IgD-negative memory B cell (primary cell): ENCODE results near the gene CYTL1. TPM values are rescaled to one million over a fixed set of nuclear protein-coding genes. Genes with fewer than 3 reads are reported as not detected.
A peak's percentile ranks its signal among the peaks of the same experiment; 100 is the strongest.
"Not testable (repeated sequence)": the region's sequence is repeated elsewhere in the genome, so short reads cannot be mapped to it uniquely, and the experiment has no call there.

Experiments
- H3K27ac Mint-ChIP-seq, 3 donors: one replicate each; pipeline ENCODE4 v1.8.0; 2020 to 2022; ENCODE audit warnings: mild to moderate bottlenecking in 3 of 3, mixed read lengths in 3 of 3, moderate library complexity in 1 of 3
- H3K27me3 Mint-ChIP-seq: one replicate; pipeline ENCODE4 v1.8.0; 2021; ENCODE audit warnings: mixed read lengths
- H3K36me3 Mint-ChIP-seq: one replicate; pipeline ENCODE4 v1.8.0; 2020; ENCODE audit warnings: mild to moderate bottlenecking, mixed read lengths
- H3K4me1 Mint-ChIP-seq, 3 donors: one replicate each; pipeline ENCODE4 v1.8.0; 2020 to 2022; ENCODE audit warnings: mixed read lengths in 3 of 3, mild to moderate bottlenecking in 1 of 3
- H3K4me3 Mint-ChIP-seq, 4 donors: one replicate each; pipeline ENCODE4 v1.8.0; 2020 to 2022; ENCODE audit warnings: mild to moderate bottlenecking in 4 of 4, mixed read lengths in 4 of 4, moderate library complexity in 3 of 4
- H3K9me3 Mint-ChIP-seq, 3 donors: one replicate each; pipeline ENCODE4 v1.8.0; 2020 to 2021; ENCODE audit warnings: mixed read lengths in 3 of 3, mild to moderate bottlenecking in 1 of 3
- polyA plus RNA-seq: library from polyadenylated mRNA; unstranded; fragments of 300-500 nt; fragmentation: Illumina TruSeq; gene quantifications from one replicate; pipeline ENCODE4 v1.2.3, GENCODE V29; 2021

Gene CYTL1, protein sequence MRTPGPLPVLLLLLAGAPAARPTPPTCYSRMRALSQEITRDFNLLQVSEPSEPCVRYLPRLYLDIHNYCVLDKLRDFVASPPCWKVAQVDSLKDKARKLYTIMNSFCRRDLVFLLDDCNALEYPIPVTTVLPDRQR
- not detected for polyA plus RNA-seq

DNA sequence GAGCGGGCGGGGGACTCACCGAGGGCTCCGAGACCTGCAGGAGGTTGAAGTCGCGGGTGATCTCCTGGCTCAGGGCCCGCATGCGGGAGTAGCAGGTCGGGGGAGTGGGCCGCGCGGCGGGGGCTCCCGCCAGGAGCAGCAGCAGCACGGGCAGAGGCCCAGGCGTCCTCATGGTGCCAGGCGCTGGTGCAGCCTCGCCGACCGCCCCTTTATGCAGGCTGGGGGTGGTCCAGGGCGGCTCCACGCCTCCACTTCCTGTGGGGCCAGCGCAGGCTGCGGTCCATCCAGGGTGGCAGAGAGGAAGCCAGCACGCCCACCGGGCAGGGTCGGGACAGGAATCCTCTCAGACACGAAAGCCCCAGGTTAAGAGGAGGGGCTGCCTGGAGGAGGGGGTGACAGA lies at the start of gene CYTL1:
Gene CYTL1, minus strand, starts transcription at position 185 of the 400 bp plus-strand sequence. Its CDS starts 13 bp downstream, at position 172.
- Mint-ChIP-seq H3K9me3 (peaks cover 0 to 8% (median 1%) of the 10 kb centered on the region in 3 donors), H3K4me1 (no peaks in the 10 kb centered on the region), H3K27me3 (peaks cover 15% of the 10 kb centered on the region), H3K36me3 (no peaks in the 10 kb centered on the region), H3K4me3 (no peak within 1 kb of the TSS), H3K27ac (no peak within 1 kb of the TSS)

DNA sequence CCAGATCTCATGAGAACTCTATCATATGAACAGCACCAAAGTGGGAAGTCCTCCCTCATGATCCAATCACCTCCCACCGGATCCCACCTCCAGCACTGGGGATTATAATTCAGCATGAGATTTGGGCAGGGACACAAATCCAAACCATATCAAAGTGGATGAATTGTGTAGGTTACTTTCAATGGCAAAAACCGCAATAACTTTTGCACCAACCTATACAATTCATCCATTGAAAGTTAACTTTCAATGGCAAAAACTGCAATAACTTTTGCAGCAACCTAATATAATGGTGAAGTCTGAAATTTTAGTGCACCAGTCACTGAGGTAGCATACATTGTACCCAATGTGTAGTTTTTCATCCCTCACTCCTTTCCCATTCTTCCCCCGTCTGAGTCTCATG lies 48.6 kb upstream of the CYTL1 start:
- H3K27me3 Mint-ChIP-seq, result peaks cover 2% of the 10 kb centered on the region
- H3K4me1 Mint-ChIP-seq, result no peaks in the 10 kb centered on the region
- H3K4me3 Mint-ChIP-seq, result no peak overlapping the region
- no peak overlapping the region for H3K27ac Mint-ChIP-seq
- peaks cover 0 to 19% (median 6%) of the 10 kb centered on the region in 3 donors for H3K9me3 Mint-ChIP-seq
- peaks cover 2% of the 10 kb centered on the region for H3K36me3 Mint-ChIP-seq

DNA sequence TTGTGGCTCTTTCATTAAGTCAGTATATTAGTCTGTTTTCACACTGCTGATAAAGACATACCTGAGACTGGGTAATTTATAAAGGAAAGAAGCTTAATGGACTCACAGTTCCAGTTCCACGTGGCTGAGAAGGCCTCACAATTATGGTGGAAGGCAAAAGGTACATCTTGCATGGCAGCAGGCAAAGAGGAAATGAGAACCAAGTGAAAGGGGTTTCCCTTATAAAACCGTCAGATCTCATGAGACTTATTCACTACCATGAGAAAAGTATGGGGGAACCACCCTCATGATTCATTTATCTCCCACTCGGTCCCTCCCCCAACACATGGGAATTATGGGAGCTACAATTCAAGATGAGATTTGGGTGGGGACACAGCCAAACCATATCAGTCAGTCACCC lies 47.7 kb upstream of the CYTL1 start:
- H3K36me3 Mint-ChIP-seq, H3K4me3 Mint-ChIP-seq, H3K27me3 Mint-ChIP-seq, H3K27ac Mint-ChIP-seq, H3K4me1 Mint-ChIP-seq: not testable (repeated sequence)
- H3K9me3 Mint-ChIP-seq, result peaks cover 2 to 19% (median 8%) of the 10 kb centered on the region in 3 donors

DNA sequence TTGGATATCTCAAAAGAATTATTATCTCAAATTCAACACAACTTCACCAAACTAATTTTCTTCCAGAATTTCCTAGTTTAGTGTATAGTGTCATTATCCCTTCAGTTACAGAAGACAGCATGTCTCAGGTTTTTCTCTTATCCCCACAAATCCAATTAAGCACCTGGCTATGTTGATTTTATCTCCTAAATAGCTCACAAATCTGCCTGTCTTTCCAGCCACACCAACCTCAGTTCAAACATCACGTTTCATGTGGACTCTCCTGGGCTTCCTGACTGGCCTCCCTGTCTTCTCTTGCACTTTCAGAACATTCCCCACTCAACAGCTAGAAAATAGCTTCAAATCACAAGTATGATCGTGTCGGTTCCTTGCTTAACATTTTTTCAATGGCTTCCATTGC lies 46.8 kb upstream of the CYTL1 start:
- H3K27me3 Mint-ChIP-seq, result peaks cover 2% of the 10 kb centered on the region
- H3K4me3 Mint-ChIP-seq, result no peak overlapping the region
- peaks cover 4% of the 10 kb centered on the region for H3K36me3 Mint-ChIP-seq
- no peak overlapping the region for H3K27ac Mint-ChIP-seq
- no peaks in the 10 kb centered on the region for H3K4me1 Mint-ChIP-seq
- H3K9me3 Mint-ChIP-seq, result peaks cover 2 to 19% (median 8%) of the 10 kb centered on the region in 3 donors

DNA sequence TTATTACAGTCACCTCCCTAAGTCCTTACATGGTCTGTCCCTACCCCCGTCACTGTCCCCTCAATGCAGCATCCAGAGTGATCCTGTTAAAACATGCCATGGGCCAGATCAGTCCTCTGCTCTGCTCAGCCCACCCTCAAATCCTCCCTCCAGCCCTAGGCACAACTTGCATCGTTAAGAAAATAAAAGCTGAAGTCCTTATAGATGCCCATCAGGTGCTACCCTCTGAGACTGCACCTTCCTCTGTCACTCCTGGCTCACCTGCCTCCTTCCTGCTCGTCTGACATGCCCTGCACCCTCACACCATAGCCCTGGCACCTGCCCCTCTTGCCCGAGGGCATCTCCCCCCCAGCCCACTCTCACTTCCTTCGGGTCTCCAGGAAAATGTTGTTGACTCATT lies 36.2 kb upstream of the CYTL1 start:
- Mint-ChIP-seq H3K4me1 (peaks cover 0 to 5% (median 3%) of the 10 kb centered on the region in 3 donors), H3K27ac (peak overlapping the region in 1 of 3 donors; percentile 9), H3K27me3 (peaks cover 26% of the 10 kb centered on the region), H3K9me3 (peaks cover 0 to 3% (median 0%) of the 10 kb centered on the region in 3 donors), H3K36me3 (no peaks in the 10 kb centered on the region), H3K4me3 (no peak overlapping the region)

DNA sequence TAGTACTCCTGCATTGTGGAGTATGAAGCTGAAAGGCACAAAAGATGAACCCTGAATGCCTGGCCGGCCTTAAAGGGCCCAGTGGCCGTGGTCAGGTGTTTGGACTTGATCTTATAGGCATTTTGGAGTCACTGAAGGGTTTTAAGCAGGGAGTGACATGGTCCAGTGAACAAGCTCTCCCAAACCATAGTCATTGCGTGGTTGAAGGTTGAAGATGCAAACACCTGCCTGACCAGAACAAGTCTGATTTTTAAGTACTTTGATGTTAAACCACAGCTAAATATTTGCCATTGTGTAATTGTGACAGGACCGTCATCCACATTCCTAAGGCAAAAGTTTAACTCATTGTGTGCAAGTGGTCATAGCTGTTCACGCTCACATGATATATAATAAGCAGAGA lies 35.3 kb upstream of the CYTL1 start:
- peaks cover 0 to 5% (median 5%) of the 10 kb centered on the region in 3 donors for H3K4me1 Mint-ChIP-seq
- H3K27ac Mint-ChIP-seq, result no peak overlapping the region
- H3K27me3 Mint-ChIP-seq, result peaks cover 33% of the 10 kb centered on the region
- peaks cover 0 to 3% (median 0%) of the 10 kb centered on the region in 3 donors for H3K9me3 Mint-ChIP-seq
- peak overlapping the region in 1 of 4 donors; percentile 17 for H3K4me3 Mint-ChIP-seq
- no peaks in the 10 kb centered on the region for H3K36me3 Mint-ChIP-seq

DNA sequence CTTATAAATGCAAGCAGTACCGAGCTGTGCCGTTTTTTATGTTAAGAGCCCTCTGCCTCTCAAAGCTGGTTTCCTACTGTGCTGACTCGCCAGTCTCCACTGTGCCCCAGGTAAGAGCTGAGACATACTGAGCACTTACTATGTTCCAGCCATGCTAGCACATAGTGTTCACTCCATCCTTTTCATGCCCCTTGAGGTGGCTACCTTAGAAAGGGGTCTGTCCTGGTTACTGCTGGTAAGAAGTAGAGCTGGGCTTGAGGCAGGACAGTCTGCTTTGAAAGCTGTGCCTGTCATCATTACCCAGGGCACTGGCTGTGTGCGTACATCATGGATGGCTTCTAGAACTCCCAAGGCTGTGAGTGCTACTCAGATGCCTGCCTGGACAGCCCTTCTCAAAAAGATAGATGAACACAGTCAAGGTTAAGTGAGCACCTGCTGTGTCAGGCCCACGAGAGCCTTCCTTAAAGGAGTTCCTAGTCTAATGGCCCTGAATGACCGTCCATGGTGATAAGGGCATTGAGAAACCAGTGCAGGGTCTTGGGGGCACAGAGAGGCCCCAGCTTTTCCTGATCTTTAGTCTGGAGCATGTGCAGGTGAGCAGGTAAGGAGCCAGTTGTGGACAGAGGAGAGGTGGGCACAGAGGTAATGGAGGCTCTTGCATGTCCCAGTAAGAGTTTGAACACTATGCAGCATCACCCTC lies 33.6 kb upstream of the CYTL1 start:
- Mint-ChIP-seq H3K4me3 (peak overlapping the region in 1 of 4 donors; percentile 23), H3K27ac (no peak overlapping the region), H3K36me3 (no peaks in the 10 kb centered on the region)

DNA sequence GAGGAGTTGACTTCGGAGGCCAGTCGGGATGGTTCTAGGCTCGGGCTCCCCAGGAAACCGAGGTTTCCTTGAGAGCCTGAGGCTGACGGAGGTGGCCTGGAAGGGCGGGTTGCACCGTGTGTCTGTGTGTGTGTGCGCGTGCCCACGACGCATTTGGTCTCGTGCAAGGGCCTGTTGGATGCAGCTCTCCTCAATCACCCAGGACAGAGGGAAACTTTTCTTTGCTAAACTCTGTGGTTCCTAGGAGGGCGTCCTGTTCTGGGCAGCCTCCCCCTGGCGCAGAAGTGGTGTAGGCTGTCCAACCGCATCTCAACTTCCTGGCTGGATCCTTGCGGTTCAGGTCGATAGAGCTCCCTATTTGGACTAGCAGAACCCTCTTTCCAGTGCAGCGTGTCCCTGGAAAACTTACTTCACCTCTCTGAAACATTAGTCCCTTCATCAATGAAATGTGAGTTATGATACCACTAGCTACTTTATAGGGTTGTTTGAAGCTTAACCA lies 33.0 kb upstream of the CYTL1 start:
- H3K27ac Mint-ChIP-seq, result no peak overlapping the region
- H3K4me3 Mint-ChIP-seq, result peak overlapping the region in 3 of 4 donors; percentile 12 to 54 (median 23)
- peaks cover 0 to 6% (median 0%) of the 10 kb centered on the region in 3 donors for H3K9me3 Mint-ChIP-seq
- H3K27me3 Mint-ChIP-seq, result peaks cover 46% of the 10 kb centered on the region
- H3K4me1 Mint-ChIP-seq, result peaks cover 0 to 5% (median 5%) of the 10 kb centered on the region in 3 donors
- H3K36me3 Mint-ChIP-seq, result no peaks in the 10 kb centered on the region

More for the DNA sequence above, 33.6 kb upstream of the CYTL1 start:
- Mint-ChIP-seq H3K4me1 (peaks cover 0 to 5% (median 5%) of the 10 kb centered on the region in 3 donors), H3K9me3 (peaks cover 0 to 4% (median 0%) of the 10 kb centered on the region in 3 donors), H3K27me3 (peaks cover 43% of the 10 kb centered on the region)

DNA sequence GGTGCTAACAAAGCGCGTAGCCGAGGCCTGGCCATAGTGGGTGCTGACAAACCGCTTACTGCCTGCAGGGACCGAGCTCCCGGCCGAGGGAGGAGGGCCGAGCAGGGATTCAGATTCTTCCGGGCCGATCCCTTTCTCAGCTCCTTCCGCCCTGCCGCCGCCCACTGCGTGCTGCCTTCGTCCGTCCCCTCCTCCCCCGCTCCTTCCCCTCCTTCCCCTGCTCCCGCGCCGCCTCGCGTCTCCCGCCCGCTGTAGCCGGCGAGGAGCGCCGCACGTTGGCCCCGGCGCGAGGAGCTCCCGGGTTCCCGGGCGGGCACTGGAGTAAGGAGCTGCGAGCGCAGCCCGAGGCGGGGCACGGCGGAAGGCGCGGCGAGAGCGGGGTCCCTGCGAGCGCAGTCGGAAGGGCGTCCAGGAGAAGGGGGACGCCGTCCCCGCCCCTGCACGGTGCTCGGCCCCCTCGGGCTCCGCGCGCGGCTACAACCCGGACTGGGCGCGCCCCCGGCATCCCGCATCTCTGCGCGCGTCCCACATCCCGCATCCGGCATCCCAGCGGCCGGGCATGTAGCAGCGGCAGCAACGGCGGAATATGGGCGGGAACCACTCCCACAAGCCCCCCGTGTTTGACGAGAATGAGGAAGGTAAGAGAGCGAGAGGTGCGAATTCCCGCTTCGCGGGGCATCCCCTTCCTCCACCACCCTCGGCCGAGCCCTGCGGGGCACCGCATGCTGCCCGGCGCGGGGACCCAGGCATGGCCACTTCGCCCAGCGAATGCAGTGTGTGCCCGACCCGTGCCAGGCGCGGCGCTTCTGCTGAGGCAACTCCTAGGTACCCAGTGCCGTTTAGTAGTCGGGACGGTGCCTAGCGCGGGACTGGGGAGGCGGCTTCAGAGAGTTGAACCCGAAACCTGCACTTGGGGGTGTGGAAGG lies 32.3 kb upstream of the CYTL1 start, which contains the start of gene STK32B:
Gene STK32B, plus strand, starts transcription at position 203 of the 926 bp plus-strand sequence.
- Mint-ChIP-seq H3K36me3 (no peaks in the 10 kb centered on the region), H3K27me3 (peaks cover 48% of the 10 kb centered on the region), H3K27ac (no peak within 1 kb of the TSS), H3K9me3 (peaks cover 0 to 8% (median 0%) of the 10 kb centered on the region in 3 donors), H3K4me3 (peak within 1 kb of the TSS; percentile 58 to 93 (median 79)), H3K4me1 (peaks cover 0 to 5% (median 5%) of the 10 kb centered on the region in 3 donors)

DNA sequence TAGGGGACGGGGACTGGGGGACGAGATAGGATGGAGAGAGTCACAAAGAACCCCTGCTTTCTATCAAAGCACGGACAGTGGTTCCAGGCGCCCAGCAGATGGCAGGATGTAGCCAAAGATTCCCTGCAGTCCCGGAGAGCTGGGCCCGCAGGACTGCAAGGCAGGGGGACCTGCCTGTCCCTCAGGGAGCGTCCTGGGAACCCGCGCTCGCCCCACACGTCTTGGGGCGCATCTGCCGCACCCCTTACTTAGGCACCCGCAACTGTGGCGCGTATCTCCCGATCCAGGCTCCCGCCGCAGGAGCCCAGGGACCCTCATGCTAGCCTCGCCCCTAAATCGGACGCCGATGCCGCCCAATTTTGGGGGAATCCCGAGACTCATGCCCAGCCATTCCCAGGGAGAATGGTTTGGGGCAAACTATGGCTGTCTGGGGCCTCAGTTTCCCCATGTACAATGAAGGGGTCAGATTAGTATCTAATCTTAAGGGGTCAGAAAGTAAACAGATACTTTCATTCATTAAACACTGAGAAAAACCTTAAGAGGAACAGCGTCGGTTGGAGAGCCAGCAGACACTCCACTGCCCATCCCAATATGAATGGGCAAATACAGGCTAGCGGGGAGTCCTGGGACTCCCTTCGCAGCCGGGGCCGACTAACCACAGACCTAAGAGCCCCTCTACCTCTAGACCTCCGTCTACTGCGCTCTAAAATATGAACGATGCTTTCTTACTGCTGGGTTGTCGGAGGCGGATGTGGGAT lies 31.4 kb upstream of the CYTL1 start:
- H3K4me1 Mint-ChIP-seq, result peaks cover 0 to 5% (median 5%) of the 10 kb centered on the region in 3 donors
- no peak overlapping the region for H3K27ac Mint-ChIP-seq
- H3K9me3 Mint-ChIP-seq, result peaks cover 0 to 7% (median 6%) of the 10 kb centered on the region in 3 donors
- peak overlapping the region; percentile 58 to 93 (median 79) for H3K4me3 Mint-ChIP-seq
- H3K36me3 Mint-ChIP-seq, result no peaks in the 10 kb centered on the region
- H3K27me3 Mint-ChIP-seq, result peaks cover 47% of the 10 kb centered on the region

DNA sequence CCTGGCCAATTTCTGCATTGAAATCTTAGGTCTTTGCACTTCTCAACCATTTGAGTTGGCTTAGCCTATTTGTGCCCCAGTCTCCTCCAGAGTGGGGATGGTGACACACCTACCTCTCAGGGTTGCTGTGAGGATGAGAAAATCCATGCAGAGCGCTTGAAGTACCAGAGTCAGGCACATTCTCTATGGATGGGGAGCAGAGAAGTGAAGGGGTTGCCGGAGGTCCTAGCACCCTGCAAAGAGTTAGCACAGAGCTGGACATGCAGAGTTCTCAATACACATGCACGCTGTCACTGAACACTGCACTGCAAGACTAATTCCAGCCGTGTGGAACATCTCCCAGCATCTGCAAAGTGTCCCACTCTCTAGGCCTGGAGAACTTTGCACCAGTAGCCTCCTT lies 29.5 kb upstream of the CYTL1 start:
- Mint-ChIP-seq H3K36me3 (no peaks in the 10 kb centered on the region), H3K4me1 (peaks cover 3 to 11% (median 5%) of the 10 kb centered on the region in 3 donors), H3K9me3 (peaks cover 0 to 9% (median 5%) of the 10 kb centered on the region in 3 donors), H3K27me3 (peaks cover 53% of the 10 kb centered on the region), H3K4me3 (no peak overlapping the region), H3K27ac (no peak overlapping the region)

DNA sequence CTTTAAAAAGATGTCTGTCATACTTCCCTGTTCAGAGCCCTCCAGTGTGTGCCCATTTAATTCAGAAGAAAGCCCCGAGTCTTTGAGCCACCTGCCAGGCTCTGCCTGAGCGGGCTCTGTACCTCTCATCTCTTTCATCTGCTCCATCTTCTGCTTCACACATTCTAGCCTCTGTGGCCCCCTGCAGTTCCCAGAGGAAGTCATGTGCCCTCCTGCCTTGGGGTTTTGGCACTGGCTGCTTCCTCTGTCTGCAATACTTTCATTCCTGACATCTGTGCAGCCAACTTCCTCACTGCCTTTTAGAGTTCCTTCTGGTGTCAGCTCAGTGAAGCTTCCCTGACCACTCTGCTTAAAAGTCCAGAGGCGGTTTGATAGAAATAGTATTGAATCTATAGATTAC lies 25.8 kb upstream of the CYTL1 start:
- no peak overlapping the region for H3K27ac Mint-ChIP-seq
- peaks cover 0 to 7% (median 3%) of the 10 kb centered on the region in 3 donors for H3K4me1 Mint-ChIP-seq
- peaks cover 36% of the 10 kb centered on the region for H3K27me3 Mint-ChIP-seq
- H3K36me3 Mint-ChIP-seq, result no peaks in the 10 kb centered on the region
- no peak overlapping the region for H3K4me3 Mint-ChIP-seq
- H3K9me3 Mint-ChIP-seq, result peaks cover 0 to 9% (median 5%) of the 10 kb centered on the region in 3 donors

DNA sequence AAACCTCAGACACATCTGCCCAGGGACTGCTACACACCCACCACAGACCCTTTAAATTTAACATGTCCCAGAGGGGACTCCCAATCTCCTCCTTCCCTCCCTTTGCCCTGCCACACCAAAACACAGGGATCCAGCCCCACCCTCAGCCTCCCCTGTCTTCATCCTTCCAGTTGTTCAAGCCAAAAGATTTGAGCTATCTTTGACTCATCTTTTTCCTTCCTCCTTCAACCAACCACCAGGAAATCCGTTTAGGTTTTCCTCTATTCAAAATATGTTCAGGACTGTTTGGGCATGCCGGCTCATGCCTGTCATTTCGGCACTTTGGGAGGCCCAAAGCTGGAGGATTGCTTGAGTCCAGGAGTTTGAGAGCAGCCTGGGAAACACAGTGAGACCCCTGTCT lies 25.1 kb upstream of the CYTL1 start:
- no peaks in the 10 kb centered on the region for H3K36me3 Mint-ChIP-seq
- H3K27ac Mint-ChIP-seq, result no peak overlapping the region
- H3K27me3 Mint-ChIP-seq, result peaks cover 33% of the 10 kb centered on the region
- H3K9me3 Mint-ChIP-seq, result peaks cover 0 to 9% (median 5%) of the 10 kb centered on the region in 3 donors
- H3K4me3 Mint-ChIP-seq, result peak overlapping the region in 1 of 4 donors; percentile 71
- peaks cover 0 to 7% (median 3%) of the 10 kb centered on the region in 3 donors for H3K4me1 Mint-ChIP-seq

DNA sequence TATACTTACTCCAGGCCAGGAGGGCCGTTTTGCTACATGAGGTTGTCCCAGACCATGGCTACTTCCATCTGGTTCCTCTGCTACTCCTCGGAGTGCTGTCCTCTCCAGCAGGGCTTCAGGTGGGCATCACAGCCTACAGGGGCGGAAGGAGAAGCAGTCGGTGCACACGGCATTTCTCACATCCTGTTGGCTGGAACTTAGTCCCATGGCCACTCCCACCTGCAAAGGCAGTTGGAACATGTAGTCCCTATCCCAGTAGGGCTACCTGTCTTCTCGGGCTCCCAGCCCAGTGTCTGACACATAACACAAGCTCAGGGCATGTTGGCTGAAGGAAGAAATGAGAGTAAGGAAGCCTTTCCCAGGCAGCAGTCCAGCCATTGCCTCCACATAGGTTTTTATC lies 24.3 kb upstream of the CYTL1 start:
- peaks cover 25% of the 10 kb centered on the region for H3K27me3 Mint-ChIP-seq
- peaks cover 0 to 9% (median 5%) of the 10 kb centered on the region in 3 donors for H3K9me3 Mint-ChIP-seq
- no peak overlapping the region for H3K4me3 Mint-ChIP-seq
- no peak overlapping the region for H3K27ac Mint-ChIP-seq
- no peaks in the 10 kb centered on the region for H3K36me3 Mint-ChIP-seq
- H3K4me1 Mint-ChIP-seq, result peaks cover 0 to 7% (median 3%) of the 10 kb centered on the region in 3 donors
